EL (cell line): ENCODE measurements around the gene TSPAN12.
"Not testable (repeated sequence)": the region's sequence is repeated elsewhere in the genome, so short reads cannot be mapped to it uniquely, and the experiment has no call there.

ENCODE experiments used
- DNase-seq: peaks from one replicate; pipeline ENCODE4 v3.0.0-alpha.2; 2016

The TSPAN12 gene

GRCh38 chr7:120802751-120803150 is 55.2 kb downstream of the TSPAN12 start:
- DNase-seq, result no peak

DNA sequence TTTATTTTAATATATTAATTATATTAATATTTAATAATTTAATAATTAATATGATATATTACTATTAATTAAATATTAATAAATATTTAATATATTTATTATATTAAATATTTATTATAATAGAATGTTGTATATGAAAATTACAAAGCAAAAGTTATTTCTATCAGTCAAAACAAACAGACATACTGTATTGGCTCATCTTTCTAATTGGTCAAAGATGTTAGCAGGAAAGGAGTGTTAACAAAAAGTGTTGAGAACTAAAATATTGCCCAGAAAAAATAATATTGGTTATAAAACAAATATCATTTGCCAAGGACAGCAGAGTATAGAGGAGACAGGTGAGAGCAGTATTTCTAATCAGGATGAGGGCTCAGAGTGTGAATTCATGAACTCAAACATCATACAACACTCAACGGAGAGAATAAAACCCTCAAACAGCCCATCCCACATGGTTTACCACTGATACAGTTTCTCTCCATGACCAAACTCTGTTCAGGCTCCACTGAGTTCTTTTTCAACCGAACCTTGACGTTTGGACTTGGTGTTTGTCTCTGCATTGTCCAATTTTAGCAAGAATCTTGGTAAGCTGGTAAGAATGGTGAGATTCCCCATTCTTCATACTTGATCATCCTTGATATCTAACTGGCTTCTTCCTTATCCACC is 58.0 kb downstream of the TSPAN12 start:
- no peak for DNase-seq

GRCh38 chr7:120799147-120799546 is 58.8 kb downstream of the TSPAN12 start:
- DNase-seq, result no peak

- no peak for DNase-seq
These were observed 60.8 kb downstream of the TSPAN12 start for GRCh38 chr7:120797026-120797645.

DNA sequence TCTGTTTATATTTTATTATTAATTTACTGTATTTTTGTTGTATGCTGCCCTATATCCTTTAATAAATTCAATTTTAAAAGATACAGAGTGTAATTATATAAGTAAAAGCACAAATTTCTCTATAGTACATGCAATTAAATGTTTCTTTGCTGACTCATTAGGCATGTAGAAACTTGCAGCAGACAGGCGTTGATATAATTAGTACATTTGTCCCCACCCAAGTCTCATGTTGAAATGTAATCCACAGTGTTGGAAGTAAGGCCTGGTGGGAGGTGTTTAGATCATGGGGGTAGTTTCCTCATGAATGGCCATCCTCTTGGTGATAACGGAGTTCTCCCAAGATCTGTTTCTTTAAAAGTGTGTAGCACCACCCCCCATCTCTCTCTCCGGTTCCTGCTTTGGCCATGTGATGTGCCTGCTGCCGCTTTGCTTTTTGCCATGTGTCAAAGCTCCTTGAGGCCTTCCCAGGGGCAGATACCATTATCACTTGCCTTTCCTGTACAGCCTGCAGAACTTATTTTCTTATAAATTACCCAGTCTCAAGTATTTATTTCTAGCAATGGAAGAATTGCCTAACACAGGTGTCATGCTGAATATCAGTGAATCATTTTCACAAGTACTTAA is 63.7 kb downstream of the TSPAN12 start:
- peak; percentile 0 for DNase-seq

GRCh38 chr7:120793213-120793936 is 64.6 kb downstream of the TSPAN12 start:
- no peak for DNase-seq

GRCh38 chr7:120792861-120793130 is 65.1 kb downstream of the TSPAN12 start:
- no peak for DNase-seq

- peak; percentile 63 for DNase-seq
These were observed 65.7 kb downstream of the TSPAN12 start for GRCh38 chr7:120792091-120792860.

GRCh38 chr7:120785095-120785494 is 72.8 kb downstream of the TSPAN12 start:
- no peak for DNase-seq

DNA sequence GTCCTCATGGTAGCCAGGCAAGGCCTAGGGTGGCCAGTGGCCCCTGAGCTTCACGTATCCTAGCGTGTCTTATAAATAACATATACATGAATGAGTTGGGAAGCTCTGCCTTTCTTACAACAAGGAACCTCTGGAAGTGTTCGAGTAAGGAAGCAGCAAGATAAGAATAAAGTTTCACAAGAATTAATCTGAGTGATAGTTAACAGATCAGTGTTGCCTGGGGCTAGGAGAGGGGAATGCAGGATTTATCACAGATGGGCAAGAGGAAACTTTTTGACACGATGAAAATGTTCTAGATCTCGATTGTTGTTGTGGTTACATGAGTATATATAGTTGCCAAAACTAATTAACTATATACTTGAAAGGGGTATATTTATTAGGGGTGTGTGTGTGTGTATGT is 74.2 kb downstream of the TSPAN12 start:
- DNase-seq, result no peak

- no peak for DNase-seq
These were observed 74.7 kb downstream of the TSPAN12 start for GRCh38 chr7:120783273-120783672.

- DNase-seq, result not testable (repeated sequence)
These were observed 76.0 kb downstream of the TSPAN12 start for GRCh38 chr7:120781924-120782323.

GRCh38 chr7:120780938-120781337 is 77.0 kb downstream of the TSPAN12 start:
- no peak for DNase-seq

DNA sequence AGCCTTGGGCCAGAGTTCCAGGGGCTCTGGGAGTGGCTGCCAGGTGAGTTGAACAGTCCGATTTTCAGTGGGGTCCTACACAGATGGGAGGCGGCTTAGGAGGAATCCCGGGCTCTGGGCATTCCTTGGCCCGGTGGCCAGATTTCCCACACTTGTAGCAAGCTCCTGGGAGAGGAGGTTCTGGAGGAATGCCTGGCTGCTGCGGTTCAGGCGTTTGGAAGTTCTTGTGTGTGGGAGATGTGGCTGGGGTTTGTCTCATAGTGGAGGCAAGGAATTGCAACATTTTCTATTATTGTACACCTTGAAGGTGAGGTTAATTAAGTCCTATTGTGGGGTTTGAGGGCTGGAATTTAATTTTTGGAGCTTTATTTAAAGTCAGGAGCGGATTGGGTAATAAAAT is 77.5 kb downstream of the TSPAN12 start:
- DNase-seq, result not testable (repeated sequence)

- DNase-seq, result not testable (repeated sequence)
These were observed 78.9 kb downstream of the TSPAN12 start for GRCh38 chr7:120779078-120779477.

- DNase-seq, result no peak
These were observed 82.2 kb downstream of the TSPAN12 start for GRCh38 chr7:120775755-120776154.

GRCh38 chr7:120774481-120774880 is 83.5 kb downstream of the TSPAN12 start:
- DNase-seq, result no peak

GRCh38 chr7:120770206-120770605 is 87.7 kb downstream of the TSPAN12 start:
- DNase-seq, result no peak

GRCh38 chr7:120760851-120761250 is 97.1 kb downstream of the TSPAN12 start:
- no peak for DNase-seq

DNA sequence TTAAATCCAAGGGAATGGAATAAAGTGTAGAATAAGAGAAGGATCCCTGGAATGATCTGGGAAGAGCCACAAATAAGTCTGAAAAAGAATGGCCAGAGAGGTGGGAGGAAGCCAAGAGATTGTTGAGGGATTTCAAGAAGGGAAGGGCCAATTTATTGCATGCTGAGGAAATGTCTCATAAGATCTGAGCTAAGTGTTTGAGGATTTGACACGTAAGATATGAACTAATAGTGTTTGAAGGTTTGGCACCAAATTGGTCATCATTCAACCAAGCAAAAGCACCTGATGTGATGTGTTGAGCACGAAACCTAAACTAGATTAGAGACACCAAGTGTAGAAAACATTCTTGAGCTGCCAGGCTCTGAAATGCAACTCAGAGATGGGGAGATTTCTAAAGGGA is 97.9 kb downstream of the TSPAN12 start:
- no peak for DNase-seq

GRCh38 chr7:120743128-120743527 is 114.8 kb downstream of the TSPAN12 start:
- no peak for DNase-seq

GRCh38 chr7:120742372-120742771 is 115.6 kb downstream of the TSPAN12 start:
- DNase-seq, result no peak

GRCh38 chr7:120741371-120742042 is 116.4 kb downstream of the TSPAN12 start:
- DNase-seq, result no peak
